Glomerular visceral epithelial cell (primary cell): ENCODE results near the gene EXOC6B.
"Not testable (repeated sequence)": the region's sequence is repeated elsewhere in the genome, so short reads cannot be mapped to it uniquely, and the experiment has no call there.

Experiments used
- DNase-seq: peaks from one replicate; pipeline ENCODE4 v3.0.0-alpha.2; 2016; ENCODE audit errors: extremely low spot score

The EXOC6B gene

GRCh38 chr2:72442270-72442669, 383.6 kb downstream of the EXOC6B start:
- no peak for DNase-seq

GRCh38 chr2:72439892-72440291, 385.9 kb downstream of the EXOC6B start:
- no peak for DNase-seq

- no peak for DNase-seq
Measured at GRCh38 chr2:72438364-72438763, 387.5 kb downstream of the EXOC6B start.

- DNase-seq, result no peak
Measured at GRCh38 chr2:72431737-72432136, 394.1 kb downstream of the EXOC6B start.

GRCh38 chr2:72427022-72427861, 398.6 kb downstream of the EXOC6B start:
- DNase-seq, result no peak

GRCh38 chr2:72425996-72426395, 399.8 kb downstream of the EXOC6B start:
- DNase-seq, result no peak

- no peak for DNase-seq
Measured at GRCh38 chr2:72423756-72424155, 402.1 kb downstream of the EXOC6B start.

- not testable (repeated sequence) for DNase-seq
Measured at GRCh38 chr2:72421771-72422379, 404.0 kb downstream of the EXOC6B start.

GRCh38 chr2:72415781-72416475, 409.9 kb downstream of the EXOC6B start:
- DNase-seq, result no peak

- DNase-seq, result no peak
Measured at GRCh38 chr2:72415241-72415661, 410.6 kb downstream of the EXOC6B start.

GRCh38 chr2:72414137-72414760, 411.6 kb downstream of the EXOC6B start:
- DNase-seq, result no peak

GRCh38 chr2:72413716-72414115, 412.1 kb downstream of the EXOC6B start:
- DNase-seq, result no peak

- DNase-seq, result no peak
Measured at GRCh38 chr2:72412214-72412613, 413.6 kb downstream of the EXOC6B start.

- no peak for DNase-seq
Measured at GRCh38 chr2:72399879-72400278, 426.0 kb downstream of the EXOC6B start.

- no peak for DNase-seq
Measured at GRCh38 chr2:72395096-72395495, 430.7 kb downstream of the EXOC6B start.

GRCh38 chr2:72394541-72395070, 431.2 kb downstream of the EXOC6B start:
- DNase-seq, result no peak

GRCh38 chr2:72389447-72389846, 436.4 kb downstream of the EXOC6B start:
- DNase-seq, result no peak

GRCh38 chr2:72388263-72388662, 437.6 kb downstream of the EXOC6B start:
- no peak for DNase-seq

- no peak for DNase-seq
Measured at GRCh38 chr2:72386288-72386687, 439.5 kb downstream of the EXOC6B start.

- DNase-seq, result no peak
Measured at GRCh38 chr2:72378753-72379348, 447.0 kb downstream of the EXOC6B start.

GRCh38 chr2:72367530-72368225, 458.2 kb downstream of the EXOC6B start:
- peak; percentile 81 for DNase-seq
